AG04449 (cell line): ENCODE results near the gene TEX44.

Experiments
- CTCF ChIA-PET: fragments of 350-600 bp; formaldehyde crosslinking; extraction: SDS; loops from one replicate; lab custom pipeline; 2021; ENCODE audit warnings: antibody characterized with exemption; lab: Yijun Ruan, JAX
- POLR2A ChIA-PET: fragments of 400-600, 350-600 bp; formaldehyde crosslinking; extraction: SDS; loops from one replicate; lab custom pipeline; 2020; ENCODE audit warnings: antibody characterized with exemption, inconsistent platforms; lab: Yijun Ruan, JAX
- DNase-seq: peaks from one replicate; pipeline ENCODE4 v3.0.0-alpha.2; 2010; ENCODE audit warnings: low read depth, low spot score
- H3K4me3 ChIP-seq: 2 replicates; pipeline ENCODE4 v1.5.1; 2011; ENCODE audit warnings: low read depth, mild to moderate bottlenecking, control low read depth, low read length
- TF ChIP-seq, protein P1 (sequence below): IDR thresholded peaks from one replicate; pipeline ENCODE4 v1.5.1; 2011; ENCODE audit warnings: mild to moderate bottlenecking, moderate library complexity, low read length, control low read depth, inconsistent platforms; ENCODE audit not compliant: insufficient read depth; ENCODE audit errors: missing control alignments

TEX44 gene

DNA sequence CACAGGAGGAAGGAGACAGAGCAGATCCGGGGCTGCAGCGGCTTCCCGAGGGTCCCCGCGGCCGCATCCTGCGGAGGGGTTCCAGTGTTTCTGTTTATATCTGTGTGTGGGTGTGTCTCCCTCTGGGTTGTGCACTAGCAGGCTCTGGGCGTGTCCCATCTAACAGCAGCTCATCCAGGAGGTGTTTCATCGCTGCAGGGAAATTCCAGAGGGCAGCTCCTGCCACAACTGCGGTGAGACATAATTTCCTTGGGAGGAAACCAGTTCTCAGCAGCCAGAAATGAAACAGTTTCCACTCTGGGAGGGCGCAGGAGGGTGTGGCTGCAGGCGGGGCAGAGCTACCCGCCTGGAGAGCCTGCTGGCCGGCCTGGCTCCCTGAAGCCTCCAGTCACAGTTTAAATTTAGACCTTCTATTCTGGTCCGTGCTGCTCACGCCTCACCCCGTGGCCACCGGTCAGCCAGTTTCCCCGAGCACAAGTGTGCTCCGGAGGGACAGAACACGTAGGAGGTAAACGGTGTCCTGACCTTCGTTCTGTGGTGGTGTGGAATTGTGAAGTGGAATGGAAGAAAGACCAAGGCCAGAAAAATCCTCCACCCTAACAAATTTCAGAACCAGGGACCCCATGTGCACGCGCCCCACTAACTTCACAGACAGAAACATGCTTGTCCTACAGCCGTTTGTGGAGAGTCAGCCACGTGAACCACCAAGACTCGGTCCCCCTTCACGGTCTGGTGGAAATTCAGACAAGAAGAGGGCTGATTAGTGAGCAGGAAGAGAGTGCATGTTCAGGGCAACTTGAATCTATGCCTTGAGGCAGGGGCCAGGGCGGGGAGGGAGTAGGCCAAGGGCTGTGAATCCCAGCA is 50.2 kb downstream of the TEX44 start:
- peak; percentile 72 for DNase-seq
- TF ChIP-seq, protein P1, sequence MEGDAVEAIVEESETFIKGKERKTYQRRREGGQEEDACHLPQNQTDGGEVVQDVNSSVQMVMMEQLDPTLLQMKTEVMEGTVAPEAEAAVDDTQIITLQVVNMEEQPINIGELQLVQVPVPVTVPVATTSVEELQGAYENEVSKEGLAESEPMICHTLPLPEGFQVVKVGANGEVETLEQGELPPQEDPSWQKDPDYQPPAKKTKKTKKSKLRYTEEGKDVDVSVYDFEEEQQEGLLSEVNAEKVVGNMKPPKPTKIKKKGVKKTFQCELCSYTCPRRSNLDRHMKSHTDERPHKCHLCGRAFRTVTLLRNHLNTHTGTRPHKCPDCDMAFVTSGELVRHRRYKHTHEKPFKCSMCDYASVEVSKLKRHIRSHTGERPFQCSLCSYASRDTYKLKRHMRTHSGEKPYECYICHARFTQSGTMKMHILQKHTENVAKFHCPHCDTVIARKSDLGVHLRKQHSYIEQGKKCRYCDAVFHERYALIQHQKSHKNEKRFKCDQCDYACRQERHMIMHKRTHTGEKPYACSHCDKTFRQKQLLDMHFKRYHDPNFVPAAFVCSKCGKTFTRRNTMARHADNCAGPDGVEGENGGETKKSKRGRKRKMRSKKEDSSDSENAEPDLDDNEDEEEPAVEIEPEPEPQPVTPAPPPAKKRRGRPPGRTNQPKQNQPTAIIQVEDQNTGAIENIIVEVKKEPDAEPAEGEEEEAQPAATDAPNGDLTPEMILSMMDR = no peak
- no peak overlapping the region; the same call in 1 of the 2 replicates for H3K4me3 ChIP-seq
- POLR2A ChIA-PET = interaction anchor here (0.7 to 1.7 kb wide), 6 partner anchors 10 to 65 kb away, joined by 4 to 20 read pairs (median 7); partner anchors contain the start of gene PTMA
- CTCF ChIA-PET = interaction anchor here (0.8 to 9.5 kb wide), 8 partner anchors 9 to 72 kb away, joined by 3 to 111 read pairs (median 4); no protein-coding TSS in a partner anchor

DNA sequence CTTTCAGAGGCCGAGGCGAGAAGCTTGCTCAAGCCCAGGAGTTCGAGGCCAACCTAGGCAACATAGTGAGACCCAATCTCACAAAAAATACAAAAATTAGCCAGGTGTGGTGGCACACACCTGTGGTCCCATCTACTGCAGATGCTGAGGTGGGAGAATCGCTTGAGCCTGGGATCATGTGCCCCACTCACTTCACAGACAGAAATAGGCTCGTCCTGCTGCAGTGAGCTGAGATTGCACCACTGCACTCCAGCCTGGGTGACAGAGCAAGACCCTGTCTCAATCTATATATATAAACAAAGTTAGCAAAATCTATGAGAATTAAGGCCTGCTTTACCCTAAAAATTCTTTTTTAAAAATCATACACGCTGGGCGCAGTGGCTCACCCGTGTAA is 50.8 kb downstream of the TEX44 start:
- TF ChIP-seq, protein P1 = no peak
- no peak overlapping the region for H3K4me3 ChIP-seq
- POLR2A ChIA-PET = interaction anchor here (1.7 kb wide), 1 partner anchor 18 kb away, joined by 4 read pairs; no protein-coding TSS in a partner anchor
- DNase-seq = no peak
- CTCF ChIA-PET = interaction anchor here (5.1 to 9.5 kb wide), 2 partner anchors 31 to 71 kb away, joined by 33 to 111 read pairs; no protein-coding TSS in a partner anchor
